ENCODE results near the gene YPEL2.

Gene YPEL2

GRCh38 chr17:59361386-59361785 lies 29.9 kb downstream of the YPEL2 start:
- FAIRE-seq, result no peak

- no peak for FAIRE-seq
Observed at GRCh38 chr17:59361916-59362810, 30.7 kb downstream of the YPEL2 start.

GRCh38 chr17:59362811-59363205 lies 31.4 kb downstream of the YPEL2 start:
- FAIRE-seq, result no peak

GRCh38 chr17:59365383-59365981 lies 34.0 kb downstream of the YPEL2 start:
- no peak for FAIRE-seq

GRCh38 chr17:59366040-59366757 lies 34.7 kb downstream of the YPEL2 start:
- FAIRE-seq, result no peak

- no peak for FAIRE-seq
Observed at GRCh38 chr17:59366773-59367656, 35.6 kb downstream of the YPEL2 start.

- no peak for FAIRE-seq
Observed at GRCh38 chr17:59367657-59368045, 36.2 kb downstream of the YPEL2 start.

GRCh38 chr17:59368218-59368857 lies 36.9 kb downstream of the YPEL2 start:
- no peak for FAIRE-seq

GRCh38 chr17:59369031-59369975 lies 37.8 kb downstream of the YPEL2 start:
- no peak for FAIRE-seq

GRCh38 chr17:59370593-59371299 lies 39.3 kb downstream of the YPEL2 start:
- FAIRE-seq, result no peak

- FAIRE-seq, result no peak
Observed at GRCh38 chr17:59371416-59372100, 40.1 kb downstream of the YPEL2 start.

- no peak for FAIRE-seq
Observed at GRCh38 chr17:59372138-59372751, 40.8 kb downstream of the YPEL2 start.

- no peak for FAIRE-seq
Observed at GRCh38 chr17:59373882-59374495, 42.5 kb downstream of the YPEL2 start.

GRCh38 chr17:59374612-59375011 lies 43.2 kb downstream of the YPEL2 start:
- no peak for FAIRE-seq

- no peak for FAIRE-seq
Observed at GRCh38 chr17:59375857-59376256, 44.4 kb downstream of the YPEL2 start.

- FAIRE-seq, result no peak
Observed at GRCh38 chr17:59376506-59376905, 45.1 kb downstream of the YPEL2 start.

GRCh38 chr17:59377410-59377809 lies 46.0 kb downstream of the YPEL2 start:
- no peak for FAIRE-seq

GRCh38 chr17:59378675-59379074 lies 47.2 kb downstream of the YPEL2 start:
- no peak for FAIRE-seq

GRCh38 chr17:59380474-59380873 lies 49.0 kb downstream of the YPEL2 start:
- no peak for FAIRE-seq
